ENCODE data around the gene SCYL2. TPM values are rescaled to one million over a fixed set of nuclear protein-coding genes. Genes with fewer than 3 reads are reported as not detected.

Gene SCYL2
- total and polyA plus RNA-seq, 2 of the 13 experiments (the other 11 are each of a cell fraction or from before 2014, with no cell fraction given) = 11.4 to 28.8 TPM

GRCh38 chr12:100331871-100332270 is 64.9 kb downstream of the SCYL2 start:
- ChIA-PET CTCF (ENCODE audit: low intra/inter-chr PET ratio, low total read pairs) (no interaction called here), POLR2A (no interaction called here)
- no TSS peak for BruUV-seq (replicated peaks)
- no peak for TF ChIP-seq ZNF639 (CRISPR knock-in tag; conservative IDR thresholded peaks at IDR 0.05)
- H3K36me3 ChIP-seq (replicated peaks in 1 of 2; ENCODE audit: control insufficient read depth in 1 of 2, insufficient read depth in 2 of 2, low read length in 2 of 2) = peaks cover 8 to 54% of the 10 kb centered on the region in 2 experiments
- no peak for DNase-seq (ENCODE audit: low spot score)
- H2AFZ ChIP-seq (ENCODE audit: low read length) = no peak overlapping the region
- no peaks in the 10 kb centered on the region for H4K20me1 ChIP-seq (ENCODE audit: insufficient read depth, low read length)
- intact Hi-C loops (cut with micrococcal nuclease; ENCODE audit: unreplicated experiment) = no loop called here
- in situ Hi-C loops (cut with HindIII; ENCODE audit: extremely low pct_ligation_motif_present, low pct_unique_long_range_greater_than_20kb) = no loop called here
- no peak overlapping the region for H3K9ac ChIP-seq (ENCODE audit: insufficient read depth, low read depth, low read length)
- H3K4me1 ChIP-seq (ENCODE audit: insufficient read depth, low read length) = no peaks in the 10 kb centered on the region
- H3K4me3 ChIP-seq (replicated peaks in 1 of 3; ENCODE audit: insufficient read depth in 1 of 3, low read depth in 2 of 3, low read length in 3 of 3) = no peak overlapping the region
- no peak overlapping the region for H3K4me2 ChIP-seq (ENCODE audit: low read depth, low read length)
- H3K79me2 ChIP-seq (ENCODE audit: insufficient read depth, low read length) = no peaks in the 10 kb centered on the region
- H3K9me3 ChIP-seq (ENCODE audit: low read length) = no peaks in the 10 kb centered on the region
- no peak for ATAC-seq
- WGBS (ENCODE audit: low lambda C conversion rate) = 92% methylated on average over 1 of the region's 1 CpG
- FAIRE-seq = no peak
- no peaks in the 10 kb centered on the region for H3K27me3 ChIP-seq (ENCODE audit: control insufficient read depth in 1 of 2, insufficient read depth in 2 of 2, low read length in 2 of 2)
- no peak overlapping the region for H3K27ac ChIP-seq (ENCODE audit: extremely low read length, insufficient read depth, low read length)

GRCh38 chr12:100332852-100333251 is 65.9 kb downstream of the SCYL2 start:
- no peaks in the 10 kb centered on the region for H3K9me3 ChIP-seq (ENCODE audit: low read length)
- in situ Hi-C loops (cut with HindIII; ENCODE audit: extremely low pct_ligation_motif_present, low pct_unique_long_range_greater_than_20kb) = no loop called here
- H3K4me2 ChIP-seq (ENCODE audit: low read depth, low read length) = no peak overlapping the region
- CTCF ChIA-PET (ENCODE audit: low intra/inter-chr PET ratio, low total read pairs) = no interaction called here
- no peak overlapping the region for H3K9ac ChIP-seq (ENCODE audit: insufficient read depth, low read depth, low read length)
- H3K27ac ChIP-seq (ENCODE audit: extremely low read length, insufficient read depth, low read length) = no peak overlapping the region
- H3K4me3 ChIP-seq (replicated peaks in 1 of 3; ENCODE audit: insufficient read depth in 1 of 3, low read depth in 2 of 3, low read length in 3 of 3) = no peak overlapping the region
- no peaks in the 10 kb centered on the region for H4K20me1 ChIP-seq (ENCODE audit: insufficient read depth, low read length)
- DNase-seq (ENCODE audit: low spot score) = no peak
- no peaks in the 10 kb centered on the region for H3K4me1 ChIP-seq (ENCODE audit: insufficient read depth, low read length)
- H3K27me3 ChIP-seq (ENCODE audit: control insufficient read depth in 1 of 2, insufficient read depth in 2 of 2, low read length in 2 of 2) = no peaks in the 10 kb centered on the region
- POLR2A ChIA-PET = no interaction called here
- no peaks in the 10 kb centered on the region for H3K79me2 ChIP-seq (ENCODE audit: insufficient read depth, low read length)
- FAIRE-seq = no peak
- no peak for ATAC-seq
- peaks cover 8 to 57% of the 10 kb centered on the region in 2 experiments for H3K36me3 ChIP-seq (replicated peaks in 1 of 2; ENCODE audit: control insufficient read depth in 1 of 2, insufficient read depth in 2 of 2, low read length in 2 of 2)
- H2AFZ ChIP-seq (ENCODE audit: low read length) = no peak overlapping the region
- no TSS peak for BruUV-seq (replicated peaks)
- intact Hi-C loops (cut with micrococcal nuclease; ENCODE audit: unreplicated experiment) = no loop called here
- 100% methylated on average over 2 of the region's 2 CpGs for WGBS (ENCODE audit: low lambda C conversion rate)
- no peak for TF ChIP-seq ZNF781 (CRISPR knock-in tag; IDR thresholded peaks at IDR 0.05; ENCODE audit: borderline replicate concordance, not compliant biosample characterization)
- TF ChIP-seq BCL6 (CRISPR knock-in tag; IDR thresholded peaks at IDR 0.05) = no peak
- TF ChIP-seq NPAS2 (CRISPR knock-in tag; IDR thresholded peaks at IDR 0.05; ENCODE audit: borderline replicate concordance) = no peak
- no peak for TF ChIP-seq ZNF3 (CRISPR knock-in tag; IDR thresholded peaks at IDR 0.05)
- no peak for TF ChIP-seq CENPBD1 (CRISPR knock-in tag; IDR thresholded peaks at IDR 0.05; ENCODE audit: borderline replicate concordance, low read depth)
- no peak for TF ChIP-seq ZNF775 (CRISPR knock-in tag; IDR thresholded peaks at IDR 0.05; ENCODE audit: borderline replicate concordance)
- no peak for TF ChIP-seq ZNF816 (CRISPR knock-in tag; IDR thresholded peaks at IDR 0.05; ENCODE audit: borderline replicate concordance)
- TF ChIP-seq REXO4 (CRISPR knock-in tag; IDR thresholded peaks at IDR 0.05; ENCODE audit: borderline replicate concordance) = no peak
- TF ChIP-seq ZNF431 (CRISPR knock-in tag; IDR thresholded peaks at IDR 0.05; ENCODE audit: borderline replicate concordance, low read depth) = no peak
- TF ChIP-seq MTF1 (CRISPR knock-in tag; IDR thresholded peaks at IDR 0.05) = no peak
- no peak for TF ChIP-seq KMT2B (CRISPR knock-in tag; IDR thresholded peaks at IDR 0.05)
- no peak for TF ChIP-seq REPIN1 (CRISPR knock-in tag; IDR thresholded peaks at IDR 0.05; ENCODE audit: borderline replicate concordance, low read depth)
- no peak for TF ChIP-seq ATAD3A (CRISPR knock-in tag; IDR thresholded peaks at IDR 0.05)
- TF ChIP-seq SMAD9 (CRISPR knock-in tag; IDR thresholded peaks at IDR 0.05) = no peak

All from HepG2 (cell line).